Measurements from ENCODE around the gene RIMBP2.

DNA sequence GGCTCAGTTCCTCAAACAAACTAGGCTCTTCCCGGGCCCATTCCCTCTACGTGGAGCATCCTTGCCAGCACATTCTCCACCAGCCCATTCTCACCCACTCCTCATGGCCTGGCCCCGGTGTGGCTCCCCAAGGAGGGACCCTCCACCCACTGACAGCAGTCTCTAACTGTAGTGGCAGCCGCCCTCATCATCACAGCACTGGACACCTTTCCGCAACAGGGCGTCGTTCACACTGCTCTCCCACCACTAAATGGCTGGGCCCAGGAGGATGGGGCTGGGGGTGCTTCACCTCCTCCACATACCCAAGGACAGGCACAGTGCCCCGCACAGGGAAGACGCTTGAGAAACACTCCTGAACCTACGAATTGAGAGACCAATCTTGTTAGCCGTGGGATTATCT lies 123.0 kb downstream of the RIMBP2 start:
- TF ChIP-seq, protein P1, sequence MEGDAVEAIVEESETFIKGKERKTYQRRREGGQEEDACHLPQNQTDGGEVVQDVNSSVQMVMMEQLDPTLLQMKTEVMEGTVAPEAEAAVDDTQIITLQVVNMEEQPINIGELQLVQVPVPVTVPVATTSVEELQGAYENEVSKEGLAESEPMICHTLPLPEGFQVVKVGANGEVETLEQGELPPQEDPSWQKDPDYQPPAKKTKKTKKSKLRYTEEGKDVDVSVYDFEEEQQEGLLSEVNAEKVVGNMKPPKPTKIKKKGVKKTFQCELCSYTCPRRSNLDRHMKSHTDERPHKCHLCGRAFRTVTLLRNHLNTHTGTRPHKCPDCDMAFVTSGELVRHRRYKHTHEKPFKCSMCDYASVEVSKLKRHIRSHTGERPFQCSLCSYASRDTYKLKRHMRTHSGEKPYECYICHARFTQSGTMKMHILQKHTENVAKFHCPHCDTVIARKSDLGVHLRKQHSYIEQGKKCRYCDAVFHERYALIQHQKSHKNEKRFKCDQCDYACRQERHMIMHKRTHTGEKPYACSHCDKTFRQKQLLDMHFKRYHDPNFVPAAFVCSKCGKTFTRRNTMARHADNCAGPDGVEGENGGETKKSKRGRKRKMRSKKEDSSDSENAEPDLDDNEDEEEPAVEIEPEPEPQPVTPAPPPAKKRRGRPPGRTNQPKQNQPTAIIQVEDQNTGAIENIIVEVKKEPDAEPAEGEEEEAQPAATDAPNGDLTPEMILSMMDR (IDR thresholded peaks at IDR 0.05; ENCODE audit: poor library complexity, severe bottlenecking), result no peak
- TF ChIP-seq TAF1 (IDR thresholded peaks at IDR 0.05; ENCODE audit: low read depth), result no peak

Measured in neural cell (in vitro differentiated cells).